Measurements from ENCODE around the gene CASQ1.

DNA sequence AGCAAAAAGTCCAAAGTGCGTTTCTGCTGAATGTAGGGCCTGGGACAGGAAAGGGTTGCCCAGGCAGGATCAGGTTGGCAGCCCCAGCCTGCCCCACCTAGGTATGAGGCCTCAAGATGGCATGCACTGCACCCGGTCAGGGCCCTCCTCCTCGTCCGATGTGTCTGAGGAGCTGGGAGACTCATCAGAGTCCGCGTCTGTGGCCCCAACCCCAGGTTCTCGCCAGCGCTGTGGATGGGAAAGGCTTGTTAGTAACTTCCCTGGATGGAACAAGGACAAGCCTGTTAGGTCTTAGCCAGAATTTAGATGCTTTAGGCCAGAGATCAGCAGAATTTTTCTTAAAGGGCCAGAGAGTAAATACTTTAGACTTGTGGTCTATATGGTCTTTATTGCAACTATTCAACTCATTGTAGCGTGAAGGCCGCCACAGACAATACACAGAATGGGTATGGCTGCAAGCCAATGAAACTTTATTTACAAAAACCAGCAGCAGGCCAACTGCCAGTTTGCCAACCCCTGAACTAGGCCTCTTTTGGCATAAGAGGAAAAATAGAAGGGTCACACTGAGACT lies 27.2 kb downstream of the CASQ1 start:
- no peak for TF ChIP-seq POLR2A (IDR thresholded peaks at IDR 0.05)
- TF ChIP-seq, protein P1, sequence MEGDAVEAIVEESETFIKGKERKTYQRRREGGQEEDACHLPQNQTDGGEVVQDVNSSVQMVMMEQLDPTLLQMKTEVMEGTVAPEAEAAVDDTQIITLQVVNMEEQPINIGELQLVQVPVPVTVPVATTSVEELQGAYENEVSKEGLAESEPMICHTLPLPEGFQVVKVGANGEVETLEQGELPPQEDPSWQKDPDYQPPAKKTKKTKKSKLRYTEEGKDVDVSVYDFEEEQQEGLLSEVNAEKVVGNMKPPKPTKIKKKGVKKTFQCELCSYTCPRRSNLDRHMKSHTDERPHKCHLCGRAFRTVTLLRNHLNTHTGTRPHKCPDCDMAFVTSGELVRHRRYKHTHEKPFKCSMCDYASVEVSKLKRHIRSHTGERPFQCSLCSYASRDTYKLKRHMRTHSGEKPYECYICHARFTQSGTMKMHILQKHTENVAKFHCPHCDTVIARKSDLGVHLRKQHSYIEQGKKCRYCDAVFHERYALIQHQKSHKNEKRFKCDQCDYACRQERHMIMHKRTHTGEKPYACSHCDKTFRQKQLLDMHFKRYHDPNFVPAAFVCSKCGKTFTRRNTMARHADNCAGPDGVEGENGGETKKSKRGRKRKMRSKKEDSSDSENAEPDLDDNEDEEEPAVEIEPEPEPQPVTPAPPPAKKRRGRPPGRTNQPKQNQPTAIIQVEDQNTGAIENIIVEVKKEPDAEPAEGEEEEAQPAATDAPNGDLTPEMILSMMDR (IDR thresholded peaks at IDR 0.05): no peak

Measured in right lobe of liver (tissue), 4 donors.